ENCODE measurements around the gene FRMD3.

Gene FRMD3

GRCh38 chr9:83538172-83538889, at the start of gene FRMD3:
FRMD3 (minus strand) TSS chr9:83538401; CDS start chr9:83538231, 170 bp downstream.
- H3K27ac Mint-ChIP-seq = no peak within 1 kb of the TSS
- H3K4me3 Mint-ChIP-seq = peak within 1 kb of the TSS; percentile 46
- peaks cover 42% of the 10 kb centered on the region for H3K27me3 Mint-ChIP-seq
- H3K4me1 Mint-ChIP-seq (ENCODE audit: low read depth) = peaks cover 6% of the 10 kb centered on the region
- H3K36me3 Mint-ChIP-seq (ENCODE audit: low read depth) = no peaks in the 10 kb centered on the region
- DNase-seq = peak; percentile 42
- no peaks in the 10 kb centered on the region for H3K9me3 Mint-ChIP-seq

- Mint-ChIP-seq H3K27ac (no peak overlapping the region), H3K4me3 (no peak overlapping the region), H3K4me1 (ENCODE audit: low read depth) (peaks cover 9% of the 10 kb centered on the region), H3K36me3 (ENCODE audit: low read depth) (peaks cover 10% of the 10 kb centered on the region), H3K27me3 (no peaks in the 10 kb centered on the region), H3K9me3 (no peaks in the 10 kb centered on the region)
- no peak for DNase-seq
Measured at GRCh38 chr9:83584995-83585394, 46.8 kb upstream of the FRMD3 start.

DNA sequence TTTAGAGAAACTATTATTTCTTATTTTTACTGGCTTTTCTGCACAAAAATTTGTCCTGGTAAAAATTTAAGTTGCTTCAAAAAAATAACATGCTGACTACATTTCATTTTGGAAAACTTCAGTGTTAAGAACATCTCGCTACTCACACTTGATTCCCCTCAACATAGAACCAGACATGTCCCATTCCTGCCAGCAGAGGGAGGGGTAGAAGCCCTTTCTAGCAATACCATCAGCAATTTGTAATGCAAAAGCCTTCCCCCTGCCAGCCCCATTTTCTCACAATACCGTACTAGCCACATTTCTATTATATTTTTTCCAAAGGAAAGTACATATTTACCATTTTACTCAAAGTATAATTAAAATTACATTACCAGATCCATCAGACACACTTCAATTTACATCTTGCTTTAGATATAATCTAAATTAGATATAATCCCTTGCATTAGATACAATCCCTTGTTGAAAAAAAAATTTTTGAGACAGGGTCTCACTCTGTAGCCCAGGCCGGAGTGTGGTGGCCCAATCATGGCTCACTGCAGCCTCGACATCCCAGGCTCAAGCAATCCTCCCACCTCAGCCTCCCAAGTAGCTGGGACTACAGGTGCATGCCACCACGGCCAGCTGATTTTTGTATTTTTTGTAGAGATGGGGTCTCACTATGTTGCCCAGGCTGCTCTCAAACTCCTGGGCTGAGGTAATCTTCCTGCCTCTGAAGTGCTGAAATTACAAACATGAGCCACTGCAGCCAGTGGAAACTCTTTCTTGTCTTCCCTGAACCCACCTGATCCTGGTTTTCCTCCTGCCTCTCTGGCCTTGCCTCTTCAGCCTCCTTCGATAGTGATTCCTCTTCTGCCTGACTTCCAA, 45.2 kb upstream of the FRMD3 start:
- Mint-ChIP-seq H3K27ac (no peak overlapping the region), H3K9me3 (peaks cover 8% of the 10 kb centered on the region), H3K4me3 (no peak overlapping the region), H3K36me3 (ENCODE audit: low read depth) (peaks cover 19% of the 10 kb centered on the region), H3K27me3 (no peaks in the 10 kb centered on the region), H3K4me1 (ENCODE audit: low read depth) (peaks cover 9% of the 10 kb centered on the region)
- DNase-seq = no peak

DNA sequence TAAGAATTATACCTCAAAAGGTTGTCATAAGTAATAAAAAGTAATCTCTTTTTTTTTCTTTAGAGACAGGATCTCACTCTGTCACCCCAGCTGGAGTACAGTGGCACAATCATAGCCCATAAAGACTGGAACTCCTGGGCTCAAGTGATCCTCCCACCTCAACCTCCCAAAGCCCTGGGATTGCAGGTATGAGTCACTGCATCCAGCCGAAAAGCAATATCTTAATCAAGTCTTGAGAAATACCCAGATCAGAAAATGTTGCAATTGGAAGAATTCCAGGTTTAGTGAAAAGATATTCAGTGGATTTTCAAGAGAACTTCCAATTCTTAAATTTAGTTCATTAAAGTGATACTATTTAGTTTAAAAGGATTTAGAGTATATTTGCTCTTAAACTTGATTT, 43.8 kb upstream of the FRMD3 start:
- peaks cover 25% of the 10 kb centered on the region for H3K36me3 Mint-ChIP-seq (ENCODE audit: low read depth)
- no peak overlapping the region for H3K27ac Mint-ChIP-seq
- H3K4me3 Mint-ChIP-seq = no peak overlapping the region
- no peaks in the 10 kb centered on the region for H3K27me3 Mint-ChIP-seq
- H3K4me1 Mint-ChIP-seq (ENCODE audit: low read depth) = no peaks in the 10 kb centered on the region
- DNase-seq = no peak
- peaks cover 8% of the 10 kb centered on the region for H3K9me3 Mint-ChIP-seq

GRCh38 chr9:83574482-83574881, 36.3 kb upstream of the FRMD3 start:
- H3K27ac Mint-ChIP-seq = no peak overlapping the region
- no peak for DNase-seq
- peaks cover 18% of the 10 kb centered on the region for H3K36me3 Mint-ChIP-seq (ENCODE audit: low read depth)
- no peaks in the 10 kb centered on the region for H3K4me1 Mint-ChIP-seq (ENCODE audit: low read depth)
- no peaks in the 10 kb centered on the region for H3K27me3 Mint-ChIP-seq
- no peak overlapping the region for H3K4me3 Mint-ChIP-seq
- peaks cover 6% of the 10 kb centered on the region for H3K9me3 Mint-ChIP-seq

DNA sequence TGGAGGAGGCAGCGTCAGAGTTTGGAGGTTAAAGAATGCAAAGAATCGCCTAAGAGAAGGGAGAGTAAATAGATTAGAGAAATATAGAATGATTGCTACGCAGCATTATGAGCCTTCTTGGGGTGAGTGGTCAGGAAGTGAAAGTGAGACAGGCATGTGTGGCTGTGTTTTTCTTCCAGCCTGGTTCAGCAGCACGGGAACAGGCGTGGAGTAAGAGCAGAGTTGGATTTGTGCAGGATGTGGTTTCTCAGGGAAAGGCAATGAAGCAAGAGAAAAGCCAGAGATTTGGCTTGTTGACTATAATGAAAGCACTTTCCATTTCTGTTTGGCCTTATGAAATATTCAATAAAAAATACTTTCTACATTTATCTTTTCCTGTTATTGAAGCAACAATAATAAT, 34.3 kb upstream of the FRMD3 start:
- Mint-ChIP-seq H3K27me3 (no peaks in the 10 kb centered on the region), H3K4me3 (no peak overlapping the region), H3K27ac (no peak overlapping the region), H3K36me3 (ENCODE audit: low read depth) (peaks cover 4% of the 10 kb centered on the region), H3K4me1 (ENCODE audit: low read depth) (no peaks in the 10 kb centered on the region), H3K9me3 (no peaks in the 10 kb centered on the region)
- no peak for DNase-seq

GRCh38 chr9:83570359-83570758, 32.2 kb upstream of the FRMD3 start:
- no peak for DNase-seq
- no peak overlapping the region for H3K4me3 Mint-ChIP-seq
- H3K36me3 Mint-ChIP-seq (ENCODE audit: low read depth) = peaks cover 4% of the 10 kb centered on the region
- H3K4me1 Mint-ChIP-seq (ENCODE audit: low read depth) = no peaks in the 10 kb centered on the region
- H3K27me3 Mint-ChIP-seq = no peaks in the 10 kb centered on the region
- H3K9me3 Mint-ChIP-seq = no peaks in the 10 kb centered on the region
- H3K27ac Mint-ChIP-seq = no peak overlapping the region

DNA sequence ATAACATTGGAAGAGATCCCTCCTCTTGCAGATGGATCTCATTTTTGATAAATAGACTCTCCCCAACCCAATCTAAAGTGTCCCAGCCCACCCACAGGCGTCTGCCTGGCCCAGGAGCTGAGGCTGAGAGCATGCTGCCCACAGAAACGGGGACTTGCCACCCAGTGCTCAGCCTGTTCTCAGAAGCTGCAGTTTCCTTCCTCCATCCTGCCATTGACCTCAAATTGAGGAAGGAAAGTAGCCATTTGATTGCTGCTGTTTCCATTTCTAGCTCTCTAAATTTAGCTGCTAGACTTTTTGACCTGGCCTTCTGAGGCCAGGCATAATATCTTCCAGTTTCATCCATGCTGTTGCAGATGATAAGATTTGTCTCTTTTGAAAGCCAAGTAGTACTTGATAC, 31.1 kb upstream of the FRMD3 start:
- H3K27me3 Mint-ChIP-seq = no peaks in the 10 kb centered on the region
- no peak overlapping the region for H3K4me3 Mint-ChIP-seq
- DNase-seq = no peak
- H3K27ac Mint-ChIP-seq = no peak overlapping the region
- H3K9me3 Mint-ChIP-seq = no peaks in the 10 kb centered on the region
- peaks cover 3% of the 10 kb centered on the region for H3K36me3 Mint-ChIP-seq (ENCODE audit: low read depth)
- no peaks in the 10 kb centered on the region for H3K4me1 Mint-ChIP-seq (ENCODE audit: low read depth)

DNA sequence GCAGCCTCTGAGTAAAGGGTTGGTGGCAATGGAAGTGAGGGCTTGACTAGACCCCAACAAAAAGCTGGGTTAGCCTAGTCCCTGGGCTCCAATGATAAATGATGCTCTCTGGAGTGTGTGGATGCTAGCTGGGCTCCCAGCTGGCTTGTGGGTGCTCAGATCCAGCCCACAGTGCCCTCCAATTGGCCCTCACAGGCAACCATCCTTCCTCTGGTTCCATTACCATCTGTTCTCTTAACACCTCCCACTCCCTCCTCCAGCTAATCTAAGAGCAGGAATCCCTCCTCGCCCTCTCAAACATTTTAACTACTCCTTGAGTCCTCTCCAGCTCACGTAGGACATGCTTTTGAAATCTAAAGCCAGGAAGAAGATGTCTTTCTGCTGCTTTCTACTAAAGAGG, 25.2 kb upstream of the FRMD3 start:
- Mint-ChIP-seq H3K9me3 (peaks cover 2% of the 10 kb centered on the region), H3K36me3 (ENCODE audit: low read depth) (no peaks in the 10 kb centered on the region), H3K4me3 (no peak overlapping the region), H3K27me3 (no peaks in the 10 kb centered on the region), H3K27ac (no peak overlapping the region), H3K4me1 (ENCODE audit: low read depth) (no peaks in the 10 kb centered on the region)
- DNase-seq = no peak

DNA sequence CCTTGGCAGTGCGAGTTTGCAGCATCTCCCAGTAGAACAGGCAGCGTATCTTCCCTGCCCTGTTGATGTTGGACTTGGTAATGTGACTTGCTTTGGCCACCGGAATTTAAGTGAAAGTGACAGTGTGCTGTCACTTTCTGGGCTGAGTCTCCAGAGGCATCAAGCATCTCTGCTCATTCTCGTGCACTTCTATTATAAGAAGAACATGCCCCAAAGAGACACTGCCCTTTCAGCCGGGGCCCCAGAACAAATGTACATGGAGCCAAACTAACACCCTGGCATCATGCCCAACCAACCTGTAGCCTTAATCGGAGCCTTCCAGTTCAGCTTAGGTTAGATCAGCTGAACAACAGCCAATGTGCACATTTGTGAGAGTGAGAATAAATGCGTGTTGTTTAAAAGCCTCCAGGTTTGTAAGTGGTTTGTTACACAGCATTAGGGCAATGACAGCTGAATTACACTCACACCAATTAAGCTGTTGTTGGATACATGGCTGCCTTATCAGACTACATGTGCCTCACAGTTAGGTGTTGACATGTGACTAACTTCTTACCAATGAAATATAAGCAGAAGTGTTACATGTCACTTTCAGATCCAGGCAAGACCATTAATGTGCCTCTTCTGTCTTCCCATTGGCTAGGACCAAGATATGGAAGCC, 22.1 kb upstream of the FRMD3 start:
- H3K4me3 Mint-ChIP-seq = no peak overlapping the region
- peaks cover 6% of the 10 kb centered on the region for H3K9me3 Mint-ChIP-seq
- H3K27me3 Mint-ChIP-seq = no peaks in the 10 kb centered on the region
- no peak overlapping the region for H3K27ac Mint-ChIP-seq
- DNase-seq = no peak
- H3K4me1 Mint-ChIP-seq (ENCODE audit: low read depth) = no peaks in the 10 kb centered on the region
- peaks cover 3% of the 10 kb centered on the region for H3K36me3 Mint-ChIP-seq (ENCODE audit: low read depth)

- Mint-ChIP-seq H3K9me3 (peaks cover 22% of the 10 kb centered on the region), H3K36me3 (ENCODE audit: low read depth) (peaks cover 7% of the 10 kb centered on the region), H3K27ac (no peak overlapping the region), H3K4me1 (ENCODE audit: low read depth) (no peaks in the 10 kb centered on the region), H3K4me3 (no peak overlapping the region), H3K27me3 (no peaks in the 10 kb centered on the region)
- DNase-seq = no peak
Measured at GRCh38 chr9:83557771-83558170, 19.6 kb upstream of the FRMD3 start.

DNA sequence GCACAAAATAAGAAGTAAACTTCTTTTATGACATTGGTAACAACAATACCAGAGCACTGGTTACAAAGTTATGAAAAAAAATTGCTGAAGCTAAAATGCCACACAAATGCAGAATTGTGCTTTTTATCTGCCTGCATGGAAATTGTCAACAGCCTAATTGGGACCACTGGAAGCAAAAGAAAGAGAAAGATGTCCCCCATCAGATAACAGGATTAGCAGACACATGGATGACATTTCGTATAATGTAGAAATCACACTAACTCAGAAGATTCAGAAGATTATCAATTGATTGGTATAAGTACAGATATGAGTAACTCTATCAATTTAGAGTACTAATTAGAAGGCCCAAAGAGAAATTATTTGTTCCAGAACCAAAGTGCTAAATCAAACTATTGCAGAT, 19.1 kb upstream of the FRMD3 start:
- Mint-ChIP-seq H3K4me1 (ENCODE audit: low read depth) (no peaks in the 10 kb centered on the region), H3K36me3 (ENCODE audit: low read depth) (peaks cover 7% of the 10 kb centered on the region)
- DNase-seq = no peak

GRCh38 chr9:83554278-83554677, 16.1 kb upstream of the FRMD3 start:
- H3K36me3 Mint-ChIP-seq (ENCODE audit: low read depth) = peaks cover 7% of the 10 kb centered on the region
- peaks cover 45% of the 10 kb centered on the region for H3K9me3 Mint-ChIP-seq
- H3K27ac Mint-ChIP-seq = no peak overlapping the region
- DNase-seq = no peak
- H3K4me1 Mint-ChIP-seq (ENCODE audit: low read depth) = no peaks in the 10 kb centered on the region
- H3K27me3 Mint-ChIP-seq = no peaks in the 10 kb centered on the region
- no peak overlapping the region for H3K4me3 Mint-ChIP-seq

More for the DNA sequence above, 19.1 kb upstream of the FRMD3 start:
- no peak overlapping the region for H3K4me3 Mint-ChIP-seq
- no peaks in the 10 kb centered on the region for H3K27me3 Mint-ChIP-seq
- peaks cover 26% of the 10 kb centered on the region for H3K9me3 Mint-ChIP-seq
- H3K27ac Mint-ChIP-seq = no peak overlapping the region

- Mint-ChIP-seq H3K9me3 (peaks cover 12% of the 10 kb centered on the region), H3K36me3 (ENCODE audit: low read depth) (peaks cover 6% of the 10 kb centered on the region), H3K27ac (no peak overlapping the region), H3K4me3 (no peak overlapping the region), H3K27me3 (peaks cover 20% of the 10 kb centered on the region), H3K4me1 (ENCODE audit: low read depth) (peaks cover under 1% of the 10 kb centered on the region)
- no peak for DNase-seq
Measured at GRCh38 chr9:83544002-83544698, 5.9 kb upstream of the FRMD3 start.
